ENCODE measurements around the gene FLNB. TPM values are rescaled to one million over a fixed set of nuclear protein-coding genes. Genes with fewer than 3 reads are reported as not detected.

Gene FLNB
- total and polyA plus RNA-seq, 10 of the 15 experiments (the other 5 are each of a cell fraction or from before 2014, with no cell fraction given): 13.6 to 51.8 (median 26.4) TPM

DNA sequence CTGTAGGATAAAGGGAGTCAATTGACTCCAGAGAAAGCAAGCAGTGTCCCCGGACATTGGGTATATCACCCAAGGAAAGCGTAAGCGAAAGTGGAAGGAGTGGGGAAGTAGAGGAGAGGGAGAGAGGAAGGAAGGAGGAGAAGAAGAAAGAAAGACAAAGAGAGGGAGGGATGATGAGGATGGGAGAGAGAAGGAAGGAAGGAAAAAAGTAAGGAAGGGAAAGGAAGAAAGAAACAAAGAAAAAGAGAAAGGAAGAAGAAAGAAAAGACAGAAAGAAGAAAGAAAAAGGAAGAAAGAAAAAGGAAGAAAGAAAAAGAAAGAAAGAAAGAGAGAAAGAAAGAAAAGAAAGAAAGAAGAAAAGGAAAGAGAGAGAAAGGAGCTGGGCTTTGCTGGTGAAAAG lies 201.7 kb downstream of the FLNB start (continued):
- TF ChIP-seq, protein P1, sequence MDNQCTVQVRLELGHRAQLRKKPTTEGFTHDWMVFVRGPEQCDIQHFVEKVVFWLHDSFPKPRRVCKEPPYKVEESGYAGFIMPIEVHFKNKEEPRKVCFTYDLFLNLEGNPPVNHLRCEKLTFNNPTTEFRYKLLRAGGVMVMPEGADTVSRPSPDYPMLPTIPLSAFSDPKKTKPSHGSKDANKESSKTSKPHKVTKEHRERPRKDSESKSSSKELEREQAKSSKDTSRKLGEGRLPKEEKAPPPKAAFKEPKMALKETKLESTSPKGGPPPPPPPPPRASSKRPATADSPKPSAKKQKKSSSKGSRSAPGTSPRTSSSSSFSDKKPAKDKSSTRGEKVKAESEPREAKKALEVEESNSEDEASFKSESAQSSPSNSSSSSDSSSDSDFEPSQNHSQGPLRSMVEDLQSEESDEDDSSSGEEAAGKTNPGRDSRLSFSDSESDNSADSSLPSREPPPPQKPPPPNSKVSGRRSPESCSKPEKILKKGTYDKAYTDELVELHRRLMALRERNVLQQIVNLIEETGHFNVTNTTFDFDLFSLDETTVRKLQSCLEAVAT (IDR thresholded peaks at IDR 0.05): 0 out of 2 replicates have a peak, but pooled peaks have one; percentile 61
- TF ChIP-seq BACH1 (IDR thresholded peaks at IDR 0.05; ENCODE audit: borderline replicate concordance) (no peak), CREB1 (IDR thresholded peaks at IDR 0.05; ENCODE audit: low read depth) (no peak), ESRRA (IDR thresholded peaks at IDR 0.05; ENCODE audit: low read length) (no peak), GABPA (IDR thresholded peaks at IDR 0.05; ENCODE audit: low read depth) (no peak), FOS (IDR thresholded peaks at IDR 0.05; ENCODE audit: borderline replicate concordance, extremely low read depth, insufficient read length) (no peak), RELB (IDR thresholded peaks at IDR 0.05; ENCODE audit: low read depth) (0 out of 2 replicates have a peak, but pooled peaks have one; percentile 24), PAX8 (IDR thresholded peaks at IDR 0.05) (no peak), YY1 (IDR thresholded peaks at IDR 0.05; ENCODE audit: low read depth, low read length) (no peak), ASH2L (IDR thresholded peaks at IDR 0.05; ENCODE audit: borderline replicate concordance, low read depth) (no peak), CHD2 (IDR thresholded peaks at IDR 0.05; ENCODE audit: borderline replicate concordance, low read depth, low read length) (no peak)
- TF ChIP-seq, protein P2, sequence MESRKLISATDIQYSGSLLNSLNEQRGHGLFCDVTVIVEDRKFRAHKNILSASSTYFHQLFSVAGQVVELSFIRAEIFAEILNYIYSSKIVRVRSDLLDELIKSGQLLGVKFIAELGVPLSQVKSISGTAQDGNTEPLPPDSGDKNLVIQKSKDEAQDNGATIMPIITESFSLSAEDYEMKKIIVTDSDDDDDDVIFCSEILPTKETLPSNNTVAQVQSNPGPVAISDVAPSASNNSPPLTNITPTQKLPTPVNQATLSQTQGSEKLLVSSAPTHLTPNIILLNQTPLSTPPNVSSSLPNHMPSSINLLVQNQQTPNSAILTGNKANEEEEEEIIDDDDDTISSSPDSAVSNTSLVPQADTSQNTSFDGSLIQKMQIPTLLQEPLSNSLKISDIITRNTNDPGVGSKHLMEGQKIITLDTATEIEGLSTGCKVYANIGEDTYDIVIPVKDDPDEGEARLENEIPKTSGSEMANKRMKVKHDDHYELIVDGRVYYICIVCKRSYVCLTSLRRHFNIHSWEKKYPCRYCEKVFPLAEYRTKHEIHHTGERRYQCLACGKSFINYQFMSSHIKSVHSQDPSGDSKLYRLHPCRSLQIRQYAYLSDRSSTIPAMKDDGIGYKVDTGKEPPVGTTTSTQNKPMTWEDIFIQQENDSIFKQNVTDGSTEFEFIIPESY (IDR thresholded peaks at IDR 0.05): no peak
- TF ChIP-seq, protein P3, sequence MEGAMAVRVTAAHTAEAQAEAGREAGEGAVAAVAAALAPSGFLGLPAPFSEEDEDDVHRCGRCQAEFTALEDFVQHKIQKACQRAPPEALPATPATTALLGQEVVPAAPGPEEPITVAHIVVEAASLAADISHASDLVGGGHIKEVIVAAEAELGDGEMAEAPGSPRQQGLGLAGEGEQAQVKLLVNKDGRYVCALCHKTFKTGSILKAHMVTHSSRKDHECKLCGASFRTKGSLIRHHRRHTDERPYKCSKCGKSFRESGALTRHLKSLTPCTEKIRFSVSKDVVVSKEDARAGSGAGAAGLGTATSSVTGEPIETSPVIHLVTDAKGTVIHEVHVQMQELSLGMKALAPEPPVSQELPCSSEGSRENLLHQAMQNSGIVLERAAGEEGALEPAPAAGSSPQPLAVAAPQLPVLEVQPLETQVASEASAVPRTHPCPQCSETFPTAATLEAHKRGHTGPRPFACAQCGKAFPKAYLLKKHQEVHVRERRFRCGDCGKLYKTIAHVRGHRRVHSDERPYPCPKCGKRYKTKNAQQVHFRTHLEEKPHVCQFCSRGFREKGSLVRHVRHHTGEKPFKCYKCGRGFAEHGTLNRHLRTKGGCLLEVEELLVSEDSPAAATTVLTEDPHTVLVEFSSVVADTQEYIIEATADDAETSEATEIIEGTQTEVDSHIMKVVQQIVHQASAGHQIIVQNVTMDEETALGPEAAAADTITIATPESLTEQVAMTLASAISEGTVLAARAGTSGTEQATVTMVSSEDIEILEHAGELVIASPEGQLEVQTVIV (IDR thresholded peaks at IDR 0.05; ENCODE audit: borderline replicate concordance, partially characterized antibody): no peak

Data from GM12878 (cell line).